Tibial artery (tissue), 4 donors: ENCODE measurements around the gene PML.
A peak's percentile ranks its signal among the peaks of the same experiment; 100 is the strongest.

Source experiments
- DNase-seq, 2 donors: peaks; one replicate each; pipeline ENCODE4 v3.0.0-alpha.2; 2019
- H3K27ac ChIP-seq, 2 donors: fragments of 200-600 bp; sonication (generic) in 1 of 2; 1 replicate in 1 of 2; 2 replicates in 1 of 2; pipeline ENCODE4 v1.5.1; 2018 to 2019; ENCODE audit warnings: mild to moderate bottlenecking in 1 of 2
- H3K27me3 ChIP-seq, 2 donors: fragments of 200-600 bp; sonication (generic) in 1 of 2; one replicate each; pipeline versions ENCODE4 v1.5.1 to v1.6.0; 2016 to 2019
- H3K36me3 ChIP-seq, 3 donors: fragments of 200-600 bp; sonication (generic) in 2 of 3; one replicate each; pipeline ENCODE4 v1.5.1; 2016 to 2019; ENCODE audit warnings: mild to moderate bottlenecking in 2 of 3
- H3K4me1 ChIP-seq, 4 donors: fragments of 200-600 bp; sonication (generic) in 2 of 4; 1 replicate in 3 of 4; 2 replicates in 1 of 4; pipeline ENCODE4 v1.5.1; 2016 to 2019
- H3K4me3 ChIP-seq, 2 donors: fragments of 200-600 bp; sonication (generic) in 1 of 2; 1 replicate in 1 of 2; 2 replicates in 1 of 2; pipeline ENCODE4 v1.5.1; 2018 to 2019; ENCODE audit warnings: mild to moderate bottlenecking in 2 of 2
- H3K9me3 ChIP-seq, 3 donors: fragments of 200-600 bp; sonication (generic) in 1 of 3; one replicate each; pipeline ENCODE4 v1.5.1; 2016 to 2019
- intact Hi-C: fragments of 100-400 bp; cut with DNase I; formaldehyde crosslinking; loops from one replicate; pipeline ENCODE4 v1.15.0; 2023; ENCODE audit warnings: low total_unique reads
- TF ChIP-seq, protein P1 (sequence below), 2 experiments: fragments of 200-600 bp in 1 of 2; fragments of 450-650 bp in 1 of 2; IDR thresholded peaks; one replicate each; pipeline ENCODE4 v1.5.1; 2017 to 2019; ENCODE audit warnings: antibody characterized with exemption in 2 of 2, mild to moderate bottlenecking in 1 of 2, moderate library complexity in 1 of 2

Gene PML

DNA sequence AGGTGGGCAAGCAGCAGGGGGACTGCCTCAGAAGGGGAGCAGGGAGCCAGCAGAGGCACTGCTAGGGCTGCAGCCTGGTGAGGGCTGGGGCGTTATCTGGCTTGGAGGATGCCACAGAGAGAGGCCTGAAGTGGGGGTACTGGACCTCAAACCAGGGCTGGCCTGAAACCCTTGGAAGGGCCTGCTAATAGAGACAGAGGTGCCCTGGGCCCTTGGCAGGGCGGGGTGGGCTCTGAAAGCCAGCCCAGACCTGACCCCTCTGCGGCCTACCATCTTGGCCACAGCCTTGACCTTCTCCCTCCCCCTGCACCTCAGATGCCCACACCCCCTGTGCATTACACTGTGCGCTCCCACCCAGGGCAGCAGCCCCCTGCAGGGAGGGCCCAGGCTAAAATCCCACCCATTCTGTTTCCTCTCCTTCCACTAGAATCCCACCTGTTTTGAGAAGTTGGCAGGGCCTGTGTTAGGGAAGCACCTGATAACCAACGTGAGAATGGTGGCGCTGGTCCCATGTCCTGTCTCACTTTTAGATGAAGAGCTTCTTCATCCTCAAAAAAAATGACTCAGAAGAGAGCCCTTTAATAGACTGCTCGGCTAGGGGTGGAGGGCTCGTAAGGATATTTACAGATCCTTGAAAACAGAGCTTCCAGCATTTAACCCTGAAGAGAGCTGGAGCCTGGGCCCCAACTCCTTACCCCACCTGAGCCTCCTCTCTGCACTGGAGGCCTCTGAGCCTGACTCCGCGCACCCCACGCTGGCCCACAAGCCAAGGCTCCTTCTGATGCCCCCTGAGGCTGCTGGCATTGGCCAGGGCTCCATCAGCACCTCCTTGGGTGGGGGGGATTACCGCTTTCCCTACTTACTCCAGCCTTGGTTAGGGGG, 38.4 kb upstream of the PML start:
- DNase-seq: peak in 1 of 2 donors; percentile 61
- intact Hi-C loops: no loop called here
- H3K36me3 ChIP-seq: no peaks in the 10 kb centered on the region

DNA sequence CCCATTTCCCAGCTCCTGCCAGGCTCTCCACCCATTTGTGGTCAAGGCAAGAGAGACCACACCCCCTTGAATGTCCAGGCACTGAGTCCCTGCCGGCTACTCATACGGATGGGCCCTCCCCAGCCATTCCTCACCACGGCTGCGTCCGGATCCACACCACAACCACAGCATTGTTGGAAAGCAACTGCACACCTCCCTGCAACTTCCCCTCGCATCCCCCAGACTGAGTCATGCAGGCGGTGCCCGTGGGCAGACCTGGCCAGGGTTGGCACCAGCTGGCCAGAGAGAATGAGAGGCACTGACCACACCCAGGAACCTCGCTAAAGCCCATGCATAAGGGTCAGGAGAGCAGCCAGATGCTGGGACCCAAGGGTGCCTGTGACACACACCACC, 37.8 kb upstream of the PML start:
- peak overlapping the region; percentile 37 to 42 for H3K27ac ChIP-seq
- no peaks in the 10 kb centered on the region for H3K9me3 ChIP-seq
- H3K27me3 ChIP-seq: no peaks in the 10 kb centered on the region
- H3K4me1 ChIP-seq: peaks cover 5 to 38% (median 28%) of the 10 kb centered on the region in 4 donors
- H3K36me3 ChIP-seq: no peaks in the 10 kb centered on the region
- TF ChIP-seq, protein P1, sequence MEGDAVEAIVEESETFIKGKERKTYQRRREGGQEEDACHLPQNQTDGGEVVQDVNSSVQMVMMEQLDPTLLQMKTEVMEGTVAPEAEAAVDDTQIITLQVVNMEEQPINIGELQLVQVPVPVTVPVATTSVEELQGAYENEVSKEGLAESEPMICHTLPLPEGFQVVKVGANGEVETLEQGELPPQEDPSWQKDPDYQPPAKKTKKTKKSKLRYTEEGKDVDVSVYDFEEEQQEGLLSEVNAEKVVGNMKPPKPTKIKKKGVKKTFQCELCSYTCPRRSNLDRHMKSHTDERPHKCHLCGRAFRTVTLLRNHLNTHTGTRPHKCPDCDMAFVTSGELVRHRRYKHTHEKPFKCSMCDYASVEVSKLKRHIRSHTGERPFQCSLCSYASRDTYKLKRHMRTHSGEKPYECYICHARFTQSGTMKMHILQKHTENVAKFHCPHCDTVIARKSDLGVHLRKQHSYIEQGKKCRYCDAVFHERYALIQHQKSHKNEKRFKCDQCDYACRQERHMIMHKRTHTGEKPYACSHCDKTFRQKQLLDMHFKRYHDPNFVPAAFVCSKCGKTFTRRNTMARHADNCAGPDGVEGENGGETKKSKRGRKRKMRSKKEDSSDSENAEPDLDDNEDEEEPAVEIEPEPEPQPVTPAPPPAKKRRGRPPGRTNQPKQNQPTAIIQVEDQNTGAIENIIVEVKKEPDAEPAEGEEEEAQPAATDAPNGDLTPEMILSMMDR (IDR thresholded peaks at IDR 0.05): no peak
- DNase-seq: peak; percentile 60 to 83
- H3K4me3 ChIP-seq: no peak overlapping the region
- intact Hi-C loops: no loop called here

More for the DNA sequence above, 38.4 kb upstream of the PML start:
- TF ChIP-seq, protein P1 (IDR thresholded peaks at IDR 0.05): no peak
- Histone ChIP-seq H3K4me3 (no peak overlapping the region), H3K4me1 (peaks cover 11 to 42% (median 32%) of the 10 kb centered on the region in 4 donors), H3K27me3 (no peaks in the 10 kb centered on the region), H3K27ac (peak overlapping the region; percentile 37 to 42), H3K9me3 (no peaks in the 10 kb centered on the region)

DNA sequence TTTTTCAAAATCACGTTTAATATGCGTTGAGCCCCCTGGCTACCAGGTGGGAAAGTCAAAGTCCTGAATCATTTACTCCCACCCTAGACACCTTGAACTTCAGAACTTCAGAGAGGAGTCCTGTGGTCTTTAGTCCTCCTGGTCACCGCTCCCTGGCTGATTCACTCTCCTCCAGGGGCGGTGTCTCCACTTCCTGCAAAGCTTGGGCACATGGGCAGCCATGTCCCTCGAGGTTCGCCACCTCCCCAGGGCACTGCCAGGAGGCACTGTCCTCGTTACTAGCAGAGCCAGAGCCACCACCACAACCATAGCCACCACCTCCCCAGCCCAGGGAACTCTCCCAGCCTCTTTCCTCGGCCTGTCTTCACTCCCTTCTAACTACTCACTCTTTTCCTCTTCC, 37.2 kb upstream of the PML start:
- peak in 1 of 2 donors; percentile 63 for DNase-seq
- Histone ChIP-seq H3K4me3 (no peak overlapping the region), H3K27me3 (no peaks in the 10 kb centered on the region), H3K4me1 (peaks cover 0 to 32% (median 23%) of the 10 kb centered on the region in 4 donors), H3K36me3 (no peaks in the 10 kb centered on the region), H3K9me3 (no peaks in the 10 kb centered on the region), H3K27ac (peak overlapping the region; percentile 37 to 42)
- intact Hi-C loops: no loop called here
- TF ChIP-seq, protein P1 (IDR thresholded peaks at IDR 0.05): no peak

DNA sequence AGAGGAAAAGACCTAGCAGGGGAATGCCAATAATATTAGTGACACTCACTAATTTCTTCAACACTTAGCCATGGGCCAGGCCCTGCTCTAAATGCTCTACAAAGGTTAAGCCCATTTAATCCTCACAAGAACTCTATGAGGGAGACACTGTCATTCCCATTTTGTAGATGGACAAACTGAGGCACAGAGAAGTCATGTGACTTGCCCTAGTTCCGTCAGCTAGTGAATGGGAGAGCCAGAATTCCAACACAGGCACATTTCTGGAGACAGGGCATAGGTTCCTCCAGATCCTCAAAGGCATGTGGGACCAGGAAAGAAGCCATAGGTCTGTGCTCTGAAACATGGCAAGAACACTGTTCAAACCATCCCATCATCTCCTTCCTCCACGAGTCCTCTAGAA, 36.7 kb upstream of the PML start:
- TF ChIP-seq, protein P1 (IDR thresholded peaks at IDR 0.05): no peak
- Histone ChIP-seq H3K9me3 (no peaks in the 10 kb centered on the region), H3K36me3 (no peaks in the 10 kb centered on the region), H3K4me1 (peaks cover 0 to 27% (median 18%) of the 10 kb centered on the region in 4 donors), H3K27ac (peak overlapping the region in 1 of 2 donors; percentile 42), H3K27me3 (no peaks in the 10 kb centered on the region), H3K4me3 (no peak overlapping the region)
- intact Hi-C loops: no loop called here
- DNase-seq: no peak

DNA sequence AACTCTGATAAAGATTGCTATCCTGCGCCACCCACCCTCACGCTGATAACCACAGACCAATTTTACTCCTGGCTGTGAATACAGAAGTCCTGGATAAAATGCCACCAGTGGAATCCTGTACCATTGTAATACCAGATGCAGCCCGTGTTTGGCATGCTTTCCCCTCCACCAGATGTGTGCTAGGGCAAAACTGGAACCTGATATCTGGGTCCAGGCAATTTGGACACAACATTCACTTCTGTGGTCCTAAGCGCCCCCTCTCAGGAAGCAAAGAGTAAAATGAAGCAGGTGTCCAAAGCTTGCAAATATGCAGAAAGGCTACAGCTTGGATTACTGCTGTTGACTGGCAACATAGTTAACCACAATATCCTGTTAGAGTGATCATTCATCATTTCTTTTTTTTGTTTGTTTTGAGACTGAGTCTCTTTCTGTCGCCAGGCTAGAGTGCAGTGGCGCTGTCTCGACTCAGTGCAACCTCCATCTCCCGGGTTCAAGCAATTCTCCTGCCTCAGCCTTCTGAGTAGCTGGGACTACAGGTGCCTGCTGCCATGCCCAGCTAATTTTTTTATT, 35.4 kb upstream of the PML start:
- Histone ChIP-seq H3K36me3 (no peaks in the 10 kb centered on the region), H3K4me1 (peaks cover 0 to 16% (median 13%) of the 10 kb centered on the region in 4 donors), H3K27ac (no peak overlapping the region), H3K4me3 (no peak overlapping the region), H3K27me3 (no peaks in the 10 kb centered on the region), H3K9me3 (no peaks in the 10 kb centered on the region)
- TF ChIP-seq, protein P1 (IDR thresholded peaks at IDR 0.05): no peak
- DNase-seq: peak in 1 of 2 donors; percentile 20
- intact Hi-C loops: no loop called here
